Lower leg skin (tissue), 3 donors: ENCODE data around the gene CEBPA.

Experiments used
- CTCF ChIP-seq, 3 donors: fragments of 450-650 bp; IDR thresholded peaks; one replicate each; pipeline ENCODE4 v1.5.1; 2016; ENCODE audit warnings: antibody characterized with exemption in 3 of 3, mild to moderate bottlenecking in 3 of 3, moderate library complexity in 2 of 3
- POLR2A ChIP-seq, 2 donors: fragments of 450-650 bp; IDR thresholded peaks; one replicate each; pipeline ENCODE4 v1.6.1; 2016 to 2017; ENCODE audit warnings: antibody characterized with exemption in 2 of 2, mild to moderate bottlenecking in 1 of 2, moderate library complexity in 1 of 2

- TF ChIP-seq CTCF (IDR thresholded peaks at IDR 0.05): no peak
- no peak for TF ChIP-seq POLR2A (IDR thresholded peaks at IDR 0.05)
These were observed 46.6 kb downstream of the CEBPA start for GRCh38 chr19:33255781-33256180.
